Measurements from ENCODE around the gene TDRD12. TPM values are rescaled to one million over a fixed set of nuclear protein-coding genes. Genes with fewer than 3 reads are reported as not detected.

TDRD12 gene
- polyA plus RNA-seq (0.04 TPM in 1 of 3 replicates, not detected in the others), polyA minus RNA-seq (not detected in 3 replicates)
- polyA plus RNA-seq (2011; ENCODE audit: low read depth) = 0.34 TPM
- polyA plus RNA-seq (2011; cell fraction: cytosol; rRNA removed) = not detected in 2 replicates
- polyA plus RNA-seq (2011; cell fraction: nucleus; rRNA removed) = 0.08 and 0.11 TPM in 2 replicates
- 0.32 TPM in 1 of 2 replicates, not detected in the other for polyA plus RNA-seq (2012; ENCODE audit: low replicate concordance)
- polyA minus RNA-seq (2011; cell fraction: cytosol; rRNA and poly(A)+ RNA removed) = not detected
- polyA minus RNA-seq (2011; cell fraction: nucleus; rRNA and poly(A)+ RNA removed) = 0.23 TPM in 1 of 2 replicates, not detected in the other

- dilution Hi-C loops (cut with MboI; ENCODE audit: extremely low pct_ligation_motif_present, low sequenced_read_pairs) = no loop called here
- Histone ChIP-seq H3K27ac (ENCODE audit: control insufficient read depth, insufficient read depth, low read length) (no peak within 1 kb of the TSS), H3K9ac (ENCODE audit: control insufficient read depth, extremely low read depth, insufficient read depth, low read length) (no peak within 1 kb of the TSS), H3K4me1 (ENCODE audit: control insufficient read depth, extremely low read depth, insufficient read depth, low read length) (no peaks in the 10 kb centered on the region), H3K36me3 (ENCODE audit: control insufficient read depth in 2 of 2, extremely low read depth in 1 of 2, insufficient read depth in 2 of 2, low read length in 2 of 2) (peaks cover 3 to 7% of the 10 kb centered on the region in 2 experiments), H3K79me2 (ENCODE audit: control insufficient read depth, insufficient read depth, low read length) (no peaks in the 10 kb centered on the region), H3K9me1 (ENCODE audit: control insufficient read depth, extremely low read depth, insufficient read depth, low read length) (no peaks in the 10 kb centered on the region), H3K9me3 (ENCODE audit: control insufficient read depth, low read depth, low read length) (no peaks in the 10 kb centered on the region), H4K20me1 (ENCODE audit: control insufficient read depth, extremely low read depth, insufficient read depth, low read length) (no peaks in the 10 kb centered on the region), H2AFZ (ENCODE audit: control insufficient read depth, low read length) (no peak within 1 kb of the TSS), H3K4me3 (ENCODE audit: control insufficient read depth in 2 of 3, extremely low read depth in 1 of 3, insufficient read depth in 2 of 3, low read depth in 1 of 3, low read length in 3 of 3) (peak within 1 kb of the TSS in 1 of 3 experiments; percentile 12), H3K27me3 (ENCODE audit: control insufficient read depth, extremely low read depth, insufficient read depth, low read length) (no peaks in the 10 kb centered on the region), H3K4me2 (ENCODE audit: control insufficient read depth, extremely low read depth, insufficient read depth, low read depth, low read length) (no peak within 1 kb of the TSS)
- FAIRE-seq = no peak
- TF ChIP-seq CTCF (optimal IDR thresholded peaks at IDR 0.05 in 1 of 3, IDR thresholded peaks at IDR 0.05 in 1 of 3, conservative IDR thresholded peaks at IDR 0.05 in 1 of 3; ENCODE audit: extremely low read depth in 1 of 3, insufficient read depth in 2 of 3, low read length in 3 of 3) (peak in 2 of 3 experiments; percentile 3 to 31), EZH2 (IDR thresholded peaks at IDR 0.05; ENCODE audit: low read length) (no peak)
- no peak for DNase-seq (ENCODE audit: low read depth, low spot score)
Observed at GRCh38 chr19:32719611-32720059, at the start of gene TDRD12. TDRD12 (plus strand) TSS chr19:32719767; CDS start chr19:32720073, 306 bp downstream.

- H3K4me3 ChIP-seq (ENCODE audit: control insufficient read depth in 2 of 3, extremely low read depth in 1 of 3, insufficient read depth in 2 of 3, low read depth in 1 of 3, low read length in 3 of 3) = no peak overlapping the region
- no peak overlapping the region for H2AFZ ChIP-seq (ENCODE audit: control insufficient read depth, low read length)
- TF ChIP-seq CTCF (optimal IDR thresholded peaks at IDR 0.05 in 1 of 3, IDR thresholded peaks at IDR 0.05 in 1 of 3, conservative IDR thresholded peaks at IDR 0.05 in 1 of 3; ENCODE audit: extremely low read depth in 1 of 3, insufficient read depth in 2 of 3, low read length in 3 of 3) (no peak), EZH2 (IDR thresholded peaks at IDR 0.05; ENCODE audit: low read length) (no peak)
- H3K4me2 ChIP-seq (ENCODE audit: control insufficient read depth, extremely low read depth, insufficient read depth, low read depth, low read length) = no peak overlapping the region
- H3K36me3 ChIP-seq (ENCODE audit: control insufficient read depth in 2 of 2, extremely low read depth in 1 of 2, insufficient read depth in 2 of 2, low read length in 2 of 2) = peaks cover 0 to 6% of the 10 kb centered on the region in 2 experiments
- H3K27me3 ChIP-seq (ENCODE audit: control insufficient read depth, extremely low read depth, insufficient read depth, low read length) = peaks cover 14% of the 10 kb centered on the region
- H3K9me3 ChIP-seq (ENCODE audit: control insufficient read depth, low read depth, low read length) = no peaks in the 10 kb centered on the region
- H4K20me1 ChIP-seq (ENCODE audit: control insufficient read depth, extremely low read depth, insufficient read depth, low read length) = peaks cover 16% of the 10 kb centered on the region
- H3K79me2 ChIP-seq (ENCODE audit: control insufficient read depth, insufficient read depth, low read length) = peaks cover 79% of the 10 kb centered on the region
- dilution Hi-C loops (cut with MboI; ENCODE audit: extremely low pct_ligation_motif_present, low sequenced_read_pairs) = no loop called here
- no peak for FAIRE-seq
- H3K27ac ChIP-seq (ENCODE audit: control insufficient read depth, insufficient read depth, low read length) = no peak overlapping the region
- no peak overlapping the region for H3K9ac ChIP-seq (ENCODE audit: control insufficient read depth, extremely low read depth, insufficient read depth, low read length)
- peaks cover 7% of the 10 kb centered on the region for H3K4me1 ChIP-seq (ENCODE audit: control insufficient read depth, extremely low read depth, insufficient read depth, low read length)
- no peak for DNase-seq (ENCODE audit: low read depth, low spot score)
- peaks cover 4% of the 10 kb centered on the region for H3K9me1 ChIP-seq (ENCODE audit: control insufficient read depth, extremely low read depth, insufficient read depth, low read length)
Observed at GRCh38 chr19:32671883-32672593, 47.5 kb upstream of the TDRD12 start.
